ENCODE data around the gene SPATA13.

GRCh38 chr13:24187185-24187584, 26.7 kb downstream of the SPATA13 start:
- TF ChIP-seq CTCF (IDR thresholded peaks at IDR 0.05): no peak
- no peak for TF ChIP-seq POLR2A (IDR thresholded peaks at IDR 0.05)

All from uterus (tissue), 2 donors.